ENCODE measurements around the gene STK33. TPM values are rescaled to one million over a fixed set of nuclear protein-coding genes. Genes with fewer than 3 reads are reported as not detected.

STK33 gene
- total and polyA plus RNA-seq, 5 experiments from 2014 or later: 0.74 to 2.3 (median 1.3) TPM

- Mint-ChIP-seq H3K4me3 (no peak overlapping the region), H3K27me3 (peaks cover 4 to 13% (median 9%) of the 10 kb centered on the region in 5 donors), H3K27ac (no peak overlapping the region), H3K9me3 (peaks cover 0 to 7% (median 0%) of the 10 kb centered on the region in 9 donors), H3K4me1 (no peaks in the 10 kb centered on the region), H3K36me3 (peaks cover 0 to 7% (median 0%) of the 10 kb centered on the region in 3 donors)
- no peak for ATAC-seq
- POLR2A ChIA-PET: no interaction called here
- DNase-seq: peak in 3 of 10 donors; percentile 29 to 42 (median 29)
These were observed 27.3 kb downstream of the STK33 start for GRCh38 chr11:8566613-8567210.

GRCh38 chr11:8564526-8564925, 29.5 kb downstream of the STK33 start:
- Mint-ChIP-seq H3K27ac (no peak overlapping the region), H3K4me3 (no peak overlapping the region), H3K4me1 (no peaks in the 10 kb centered on the region), H3K36me3 (peaks cover 0 to 12% (median 4%) of the 10 kb centered on the region in 3 donors), H3K27me3 (peaks cover 2 to 19% (median 9%) of the 10 kb centered on the region in 5 donors), H3K9me3 (peaks cover 0 to 14% (median 0%) of the 10 kb centered on the region in 9 donors)
- DNase-seq (no peak), ATAC-seq (no peak)
- POLR2A ChIA-PET: no interaction called here

GRCh38 chr11:8561461-8561860, 32.6 kb downstream of the STK33 start:
- Mint-ChIP-seq H3K27me3 (peaks cover 1 to 19% (median 9%) of the 10 kb centered on the region in 5 donors), H3K27ac (no peak overlapping the region), H3K4me1 (no peaks in the 10 kb centered on the region), H3K9me3 (peaks cover 0 to 14% (median 0%) of the 10 kb centered on the region in 9 donors), H3K36me3 (peaks cover 0 to 12% (median 4%) of the 10 kb centered on the region in 3 donors), H3K4me3 (no peak overlapping the region)
- DNase-seq (no peak), ATAC-seq (no peak)
- POLR2A ChIA-PET: no interaction called here

GRCh38 chr11:8558436-8558835, 35.6 kb downstream of the STK33 start:
- Mint-ChIP-seq H3K4me1 (no peaks in the 10 kb centered on the region), H3K4me3 (no peak overlapping the region), H3K9me3 (peaks cover 0 to 14% (median 0%) of the 10 kb centered on the region in 9 donors), H3K27ac (no peak overlapping the region), H3K36me3 (peaks cover 0 to 12% (median 4%) of the 10 kb centered on the region in 3 donors), H3K27me3 (peaks cover 3 to 16% (median 12%) of the 10 kb centered on the region in 5 donors)
- no peak for DNase-seq
- ATAC-seq: no peak
- POLR2A ChIA-PET: no interaction called here

- no peak overlapping the region for H3K4me3 Mint-ChIP-seq
These were observed 48.2 kb downstream of the STK33 start for GRCh38 chr11:8545698-8546366.

GRCh38 chr11:8544807-8545206, 49.2 kb downstream of the STK33 start:
- Mint-ChIP-seq H3K4me1 (no peaks in the 10 kb centered on the region), H3K4me3 (no peak overlapping the region), H3K36me3 (peaks cover 0 to 3% (median 0%) of the 10 kb centered on the region in 3 donors), H3K27ac (no peak overlapping the region), H3K27me3 (peaks cover 0 to 7% (median 0%) of the 10 kb centered on the region in 5 donors), H3K9me3 (peaks cover 0 to 5% (median 2%) of the 10 kb centered on the region in 9 donors)
- ATAC-seq (no peak), DNase-seq (no peak)
- POLR2A ChIA-PET: no interaction called here

More at GRCh38 chr11:8545698-8546366, 48.2 kb downstream of the STK33 start:
- H3K9me3 Mint-ChIP-seq: peaks cover 0 to 5% (median 2%) of the 10 kb centered on the region in 9 donors
- H3K27ac Mint-ChIP-seq: no peak overlapping the region
- no peak for ATAC-seq
- H3K4me1 Mint-ChIP-seq: no peaks in the 10 kb centered on the region
- H3K36me3 Mint-ChIP-seq: peaks cover 0 to 3% (median 0%) of the 10 kb centered on the region in 3 donors
- H3K27me3 Mint-ChIP-seq: peaks cover 0 to 7% (median 1%) of the 10 kb centered on the region in 5 donors
- DNase-seq: no peak
- POLR2A ChIA-PET: no interaction called here

GRCh38 chr11:8543278-8543677, 50.8 kb downstream of the STK33 start:
- Mint-ChIP-seq H3K4me1 (no peaks in the 10 kb centered on the region), H3K27me3 (peaks cover 0 to 7% (median 0%) of the 10 kb centered on the region in 5 donors), H3K36me3 (peaks cover 0 to under 1% (median 0%) of the 10 kb centered on the region in 3 donors), H3K9me3 (peaks cover 0 to 3% (median 0%) of the 10 kb centered on the region in 9 donors), H3K4me3 (no peak overlapping the region), H3K27ac (no peak overlapping the region)
- DNase-seq (no peak), ATAC-seq (no peak)
- POLR2A ChIA-PET: no interaction called here

- no peaks in the 10 kb centered on the region for H3K36me3 Mint-ChIP-seq
- H3K9me3 Mint-ChIP-seq: no peaks in the 10 kb centered on the region
- POLR2A ChIA-PET: no interaction called here
- H3K27me3 Mint-ChIP-seq: peaks cover 0 to 7% (median 0%) of the 10 kb centered on the region in 5 donors
- H3K4me1 Mint-ChIP-seq: no peaks in the 10 kb centered on the region
- H3K4me3 Mint-ChIP-seq: no peak overlapping the region
- no peak for DNase-seq
- H3K27ac Mint-ChIP-seq: no peak overlapping the region
- ATAC-seq: no peak
These were observed 52.6 kb downstream of the STK33 start for GRCh38 chr11:8541448-8541847.

GRCh38 chr11:8533332-8533731, 60.7 kb downstream of the STK33 start:
- H3K4me3 Mint-ChIP-seq: peak overlapping the region in 1 of 10 donors; percentile 0
- H3K27me3 Mint-ChIP-seq: peaks cover 0 to 16% (median 0%) of the 10 kb centered on the region in 5 donors
- H3K9me3 Mint-ChIP-seq: no peaks in the 10 kb centered on the region

GRCh38 chr11:8532475-8532874, 61.6 kb downstream of the STK33 start:
- peaks cover 0 to 15% (median 0%) of the 10 kb centered on the region in 4 donors for H3K4me1 Mint-ChIP-seq
- POLR2A ChIA-PET: no interaction called here

More at GRCh38 chr11:8533332-8533731, 60.7 kb downstream of the STK33 start:
- no peaks in the 10 kb centered on the region for H3K36me3 Mint-ChIP-seq
- peak overlapping the region in 2 of 10 donors; percentile 27 to 43 for H3K27ac Mint-ChIP-seq
- ATAC-seq (no peak), DNase-seq (no peak)
- H3K4me1 Mint-ChIP-seq: peaks cover 0 to 15% (median 0%) of the 10 kb centered on the region in 4 donors
- POLR2A ChIA-PET: no interaction called here

GRCh38 chr11:8531982-8532381, 62.0 kb downstream of the STK33 start:
- Mint-ChIP-seq H3K4me1 (peaks cover 0 to 15% (median 0%) of the 10 kb centered on the region in 4 donors), H3K4me3 (no peak overlapping the region), H3K36me3 (no peaks in the 10 kb centered on the region), H3K9me3 (no peaks in the 10 kb centered on the region), H3K27me3 (peaks cover 0 to 16% (median 0%) of the 10 kb centered on the region in 5 donors), H3K27ac (no peak overlapping the region)
- POLR2A ChIA-PET: no interaction called here
- ATAC-seq (no peak), DNase-seq (no peak)

More at GRCh38 chr11:8532475-8532874, 61.6 kb downstream of the STK33 start:
- Mint-ChIP-seq H3K9me3 (no peaks in the 10 kb centered on the region), H3K27me3 (peaks cover 0 to 16% (median 0%) of the 10 kb centered on the region in 5 donors), H3K36me3 (no peaks in the 10 kb centered on the region), H3K4me3 (no peak overlapping the region), H3K27ac (peak overlapping the region in 1 of 10 donors; percentile 30)
- DNase-seq: no peak
- no peak for ATAC-seq

GRCh38 chr11:8531312-8531711, 62.7 kb downstream of the STK33 start:
- Mint-ChIP-seq H3K4me1 (peaks cover 0 to 15% (median 0%) of the 10 kb centered on the region in 4 donors), H3K4me3 (no peak overlapping the region), H3K27me3 (peaks cover 0 to 16% (median 0%) of the 10 kb centered on the region in 5 donors), H3K36me3 (no peaks in the 10 kb centered on the region), H3K27ac (no peak overlapping the region), H3K9me3 (no peaks in the 10 kb centered on the region)
- DNase-seq: no peak
- POLR2A ChIA-PET: no interaction called here
- ATAC-seq: no peak

- no peaks in the 10 kb centered on the region for H3K27me3 Mint-ChIP-seq
These were observed 66.1 kb downstream of the STK33 start for GRCh38 chr11:8527939-8528338.

More at GRCh38 chr11:8527939-8528338, 66.1 kb downstream of the STK33 start:
- Mint-ChIP-seq H3K4me1 (peaks cover 0 to 8% (median 0%) of the 10 kb centered on the region in 4 donors), H3K4me3 (no peak overlapping the region), H3K9me3 (peaks cover 0 to 5% (median 0%) of the 10 kb centered on the region in 9 donors), H3K36me3 (no peaks in the 10 kb centered on the region), H3K27ac (no peak overlapping the region)
- POLR2A ChIA-PET: no interaction called here
- DNase-seq (no peak), ATAC-seq (no peak)

Measured in naive thymus-derived CD8-positive, alpha-beta T cell (primary cell).